NCI-H1417 (cell line): Measurements from ENCODE around the gene SEC22A.

ENCODE experiments used
- DNase-seq, 3 experiments: peaks; one replicate each; lab custom pipeline; 2025; lab: John Stamatoyannopoulos, UW

Gene SEC22A

GRCh38 chr3:123263941-123264340, 62.2 kb downstream of the SEC22A start:
- no peak for DNase-seq

GRCh38 chr3:123267821-123268220, 66.1 kb downstream of the SEC22A start:
- DNase-seq = peak in 1 of 3 experiments; percentile 11

GRCh38 chr3:123270818-123271217, 69.1 kb downstream of the SEC22A start:
- no peak for DNase-seq

- no peak for DNase-seq
These were observed 69.9 kb downstream of the SEC22A start for GRCh38 chr3:123271466-123272159.

- no peak for DNase-seq
These were observed 70.8 kb downstream of the SEC22A start for GRCh38 chr3:123272547-123272946.

- DNase-seq = no peak
These were observed 73.9 kb downstream of the SEC22A start for GRCh38 chr3:123275691-123276090.

- DNase-seq = no peak
These were observed 74.7 kb downstream of the SEC22A start for GRCh38 chr3:123276346-123277006.

- no peak for DNase-seq
These were observed 75.4 kb downstream of the SEC22A start for GRCh38 chr3:123277106-123277505.

GRCh38 chr3:123278446-123278845, 76.7 kb downstream of the SEC22A start:
- DNase-seq = no peak

GRCh38 chr3:123279121-123279520, 77.4 kb downstream of the SEC22A start:
- no peak for DNase-seq

GRCh38 chr3:123281406-123281805, 79.7 kb downstream of the SEC22A start:
- DNase-seq = no peak

GRCh38 chr3:123281929-123282328, 80.2 kb downstream of the SEC22A start:
- DNase-seq = no peak

GRCh38 chr3:123282461-123282860, 80.7 kb downstream of the SEC22A start:
- DNase-seq = no peak

GRCh38 chr3:123283074-123283473, 81.3 kb downstream of the SEC22A start:
- DNase-seq = no peak

- no peak for DNase-seq
These were observed 82.1 kb downstream of the SEC22A start for GRCh38 chr3:123283657-123284398.

- DNase-seq = no peak
These were observed 82.8 kb downstream of the SEC22A start for GRCh38 chr3:123284399-123285010.

GRCh38 chr3:123285066-123285465, 83.3 kb downstream of the SEC22A start:
- DNase-seq = no peak

- DNase-seq = no peak
These were observed 83.7 kb downstream of the SEC22A start for GRCh38 chr3:123285479-123285878.

GRCh38 chr3:123285931-123286307, 84.2 kb downstream of the SEC22A start:
- DNase-seq = no peak

GRCh38 chr3:123286308-123287023, 84.7 kb downstream of the SEC22A start:
- peak in 1 of 3 experiments; percentile 12 for DNase-seq

GRCh38 chr3:123287051-123287961, 85.6 kb downstream of the SEC22A start:
- no peak for DNase-seq
